Measurements from ENCODE around the gene EPS8L3.

GRCh38 chr1:109751531-109752260, 12.0 kb downstream of the EPS8L3 start:
- TF ChIP-seq, protein P1, sequence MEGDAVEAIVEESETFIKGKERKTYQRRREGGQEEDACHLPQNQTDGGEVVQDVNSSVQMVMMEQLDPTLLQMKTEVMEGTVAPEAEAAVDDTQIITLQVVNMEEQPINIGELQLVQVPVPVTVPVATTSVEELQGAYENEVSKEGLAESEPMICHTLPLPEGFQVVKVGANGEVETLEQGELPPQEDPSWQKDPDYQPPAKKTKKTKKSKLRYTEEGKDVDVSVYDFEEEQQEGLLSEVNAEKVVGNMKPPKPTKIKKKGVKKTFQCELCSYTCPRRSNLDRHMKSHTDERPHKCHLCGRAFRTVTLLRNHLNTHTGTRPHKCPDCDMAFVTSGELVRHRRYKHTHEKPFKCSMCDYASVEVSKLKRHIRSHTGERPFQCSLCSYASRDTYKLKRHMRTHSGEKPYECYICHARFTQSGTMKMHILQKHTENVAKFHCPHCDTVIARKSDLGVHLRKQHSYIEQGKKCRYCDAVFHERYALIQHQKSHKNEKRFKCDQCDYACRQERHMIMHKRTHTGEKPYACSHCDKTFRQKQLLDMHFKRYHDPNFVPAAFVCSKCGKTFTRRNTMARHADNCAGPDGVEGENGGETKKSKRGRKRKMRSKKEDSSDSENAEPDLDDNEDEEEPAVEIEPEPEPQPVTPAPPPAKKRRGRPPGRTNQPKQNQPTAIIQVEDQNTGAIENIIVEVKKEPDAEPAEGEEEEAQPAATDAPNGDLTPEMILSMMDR (IDR thresholded peaks at IDR 0.05; ENCODE audit: insufficient read depth, low read length, poor library complexity, severe bottlenecking): no peak
- TF ChIP-seq EZH2phosphoT487 (conservative IDR thresholded peaks at IDR 0.05; ENCODE audit: low read length): no peak

Data from SU-DHL-6 (cell line).